Mesenchymal stem cell (in vitro differentiated cells and primary cell): Measurements from ENCODE around the gene VTCN1. TPM values are rescaled to one million over a fixed set of nuclear protein-coding genes. Genes with fewer than 3 reads are reported as not detected.
"Not testable (repeated sequence)": the region's sequence is repeated elsewhere in the genome, so short reads cannot be mapped to it uniquely, and the experiment has no call there.

Source experiments
- DNase-seq: peaks from one replicate; pipeline ENCODE4 v3.0.0-alpha.2; 2013
- H2AFZ ChIP-seq: one replicate; pipeline ENCODE4 v1.6.1; 2013; ENCODE audit warnings: low read depth, mild to moderate bottlenecking, control low read depth, inconsistent platforms, low read length, moderate library complexity
- H2AK5ac ChIP-seq: 2 replicates; pipeline ENCODE4 v1.6.1; 2013; ENCODE audit warnings: low read length, moderate library complexity, mild to moderate bottlenecking, inconsistent platforms; ENCODE audit not compliant: severe bottlenecking
- H2BK120ac ChIP-seq: one replicate; pipeline ENCODE4 v1.6.1; 2013; ENCODE audit warnings: low read depth, mild to moderate bottlenecking, inconsistent platforms, low read length, moderate library complexity
- H2BK12ac ChIP-seq, 2 experiments: one replicate each; pipeline ENCODE4 v1.6.1; 2013; ENCODE audit warnings: inconsistent platforms in 2 of 2, low read length in 2 of 2, mild to moderate bottlenecking in 2 of 2, moderate library complexity in 2 of 2, control low read depth in 1 of 2
- H2BK15ac ChIP-seq: one replicate; pipeline ENCODE4 v1.6.1; 2013; ENCODE audit warnings: mild to moderate bottlenecking, low read depth, inconsistent platforms; ENCODE audit not compliant: poor library complexity, severe bottlenecking
- H2BK5ac ChIP-seq: 2 replicates; pipeline ENCODE4 v1.6.1; 2013; ENCODE audit warnings: low read depth, mild to moderate bottlenecking, low read length, control low read depth, inconsistent platforms; ENCODE audit not compliant: poor library complexity, severe bottlenecking
- H3K14ac ChIP-seq, 2 experiments: one replicate each; pipeline ENCODE4 v1.6.1; 2013; ENCODE audit warnings: inconsistent platforms in 2 of 2, low read length in 2 of 2, control low read depth in 1 of 2, mild to moderate bottlenecking in 1 of 2, moderate library complexity in 1 of 2
- H3K18ac ChIP-seq, 2 experiments: one replicate each; pipeline ENCODE4 v1.6.1; 2013; ENCODE audit warnings: inconsistent platforms in 2 of 2, low read length in 2 of 2, control low read depth in 1 of 2, low read depth in 1 of 2, mild to moderate bottlenecking in 1 of 2
- H3K23ac ChIP-seq, 2 experiments: one replicate each; pipeline ENCODE4 v1.6.1; 2013; ENCODE audit warnings: inconsistent platforms in 2 of 2, low read length in 2 of 2, mild to moderate bottlenecking in 2 of 2, moderate library complexity in 2 of 2, control low read depth in 1 of 2
- H3K27ac ChIP-seq: 2 replicates; pipeline ENCODE4 v1.5.1; 2013; ENCODE audit warnings: mild to moderate bottlenecking, moderate library complexity, low read length, control low read depth, inconsistent platforms; ENCODE audit not compliant: poor library complexity, severe bottlenecking
- H3K27me3 ChIP-seq, 2 experiments: 2 replicates each; pipeline versions ENCODE4 v1.6.1 to v1.7.0; 2013; ENCODE audit warnings: low read length in 2 of 2, mild to moderate bottlenecking in 2 of 2, moderate library complexity in 2 of 2, control low read depth in 1 of 2, inconsistent platforms in 1 of 2; ENCODE audit not compliant: control insufficient read depth in 1 of 2, insufficient read depth in 1 of 2
- H3K36me3 ChIP-seq, 2 experiments: 2 replicates each; pipeline versions ENCODE4 v1.6.1 to v1.7.0; 2013; ENCODE audit warnings: low read length in 2 of 2, control low read depth in 1 of 2, inconsistent platforms in 1 of 2, low read depth in 1 of 2, mild to moderate bottlenecking in 1 of 2; ENCODE audit not compliant: insufficient read depth in 2 of 2, control insufficient read depth in 1 of 2
- H3K4ac ChIP-seq, 2 experiments: one replicate each; pipeline ENCODE4 v1.6.1; 2013; ENCODE audit warnings: inconsistent platforms in 2 of 2, low read length in 2 of 2, mild to moderate bottlenecking in 2 of 2, moderate library complexity in 2 of 2, control low read depth in 1 of 2, low read depth in 1 of 2
- H3K4me1 ChIP-seq: 2 replicates; pipeline ENCODE4 v1.6.1; 2013; ENCODE audit warnings: low read depth, low read length, control low read depth; ENCODE audit not compliant: control insufficient read depth, insufficient read depth
- H3K4me2 ChIP-seq: 2 replicates; pipeline ENCODE4 v1.6.1; 2013; ENCODE audit warnings: low read length, mild to moderate bottlenecking, inconsistent platforms; ENCODE audit not compliant: poor library complexity, severe bottlenecking
- H3K4me3 ChIP-seq, 2 experiments: 2 replicates each; pipeline versions ENCODE4 v1.5.1 to v1.7.0; 2013; ENCODE audit warnings: low read length in 2 of 2, mild to moderate bottlenecking in 2 of 2, control low read depth in 1 of 2, low read depth in 1 of 2; ENCODE audit not compliant: insufficient read depth in 1 of 2
- H3K79me1 ChIP-seq: replicated peaks from 2 replicates; pipeline ENCODE4 v1.6.1; 2013; ENCODE audit warnings: mild to moderate bottlenecking, control low read depth, low read length, inconsistent platforms; ENCODE audit not compliant: poor library complexity, severe bottlenecking
- H3K9ac ChIP-seq: 2 replicates; pipeline ENCODE4 v1.7.0; 2013; ENCODE audit warnings: mild to moderate bottlenecking, low read length, moderate library complexity
- H3K9me3 ChIP-seq: 2 replicates; pipeline ENCODE4 v1.7.0; 2013; ENCODE audit warnings: mild to moderate bottlenecking, low read length; ENCODE audit not compliant: control insufficient read depth
- H4K8ac ChIP-seq: one replicate; pipeline ENCODE4 v1.6.1; 2013; ENCODE audit warnings: inconsistent platforms, mild to moderate bottlenecking, low read length, moderate library complexity
- H4K91ac ChIP-seq: one replicate; pipeline ENCODE4 v1.6.1; 2013; ENCODE audit warnings: mild to moderate bottlenecking, low read length, inconsistent platforms
- WGBS: methylation state at CpG from one replicate; pipeline ENCODE4 v1.1.7; 2013; ENCODE audit warnings: mixed read lengths; 5-methylcytosine and 5-hydroxymethylcytosine counted together
- polyA plus RNA-seq, 2 experiments: library from polyadenylated mRNA; stranded (reverse); fragments of 200-250 nt; gene quantifications; one replicate each; pipeline ENCODE4 v1.2.3, GENCODE V29; 2013

VTCN1 gene
- polyA plus RNA-seq (2013, experiment 1 of 2) = not detected
- polyA plus RNA-seq (2013, experiment 2 of 2) = not detected

GRCh38 chr1:117210831-117211261 is at the start of gene VTCN1:
TSS of gene VTCN1 (minus strand) at chr1:117210927. CDS start at chr1:117210855, 72 bp downstream.
- peak within 1 kb of the TSS; percentile 45 for H4K8ac ChIP-seq
- no peak for DNase-seq
- no peak within 1 kb of the TSS for H3K23ac ChIP-seq
- H3K4me3 ChIP-seq = no peak within 1 kb of the TSS
- H3K27ac ChIP-seq = no peak within 1 kb of the TSS
- H2BK15ac ChIP-seq = no peak within 1 kb of the TSS
- H3K4ac ChIP-seq = no peak within 1 kb of the TSS
- H2BK5ac ChIP-seq = no peak within 1 kb of the TSS
- H3K9me3 ChIP-seq = no peaks in the 10 kb centered on the region
- H2AFZ ChIP-seq = no peak within 1 kb of the TSS
- H3K27me3 ChIP-seq = peaks cover 31 to 54% of the 10 kb centered on the region in 2 experiments
- no peak within 1 kb of the TSS for H4K91ac ChIP-seq
- H3K4me2 ChIP-seq = no peak within 1 kb of the TSS
- H3K79me1 ChIP-seq = no peaks in the 10 kb centered on the region
- H3K4me1 ChIP-seq = no peaks in the 10 kb centered on the region
- H3K36me3 ChIP-seq = no peaks in the 10 kb centered on the region
- H3K18ac ChIP-seq = no peak within 1 kb of the TSS
- H3K14ac ChIP-seq = peak within 1 kb of the TSS in 1 of 2 experiments; percentile 13
- no peak within 1 kb of the TSS for H3K9ac ChIP-seq
- no peak within 1 kb of the TSS for H2AK5ac ChIP-seq
- H2BK120ac ChIP-seq = no peak within 1 kb of the TSS
- no peak within 1 kb of the TSS for H2BK12ac ChIP-seq
- 75% methylated on average over 8 of the region's 8 CpGs for WGBS

- H2BK120ac ChIP-seq = no peak overlapping the region
- H3K9me3 ChIP-seq = peaks cover 8% of the 10 kb centered on the region
- H3K14ac ChIP-seq = no peak overlapping the region
- H3K9ac ChIP-seq = no peak overlapping the region
- H2BK12ac ChIP-seq = no peak overlapping the region
- H3K23ac ChIP-seq = no peak overlapping the region
- no peaks in the 10 kb centered on the region for H3K79me1 ChIP-seq
- no peak overlapping the region for H3K4ac ChIP-seq
- no peak overlapping the region for H3K27ac ChIP-seq
- H2BK5ac ChIP-seq = no peak overlapping the region
- H3K4me2 ChIP-seq = no peak overlapping the region
- H3K4me3 ChIP-seq = no peak overlapping the region
- H4K91ac ChIP-seq = no peak overlapping the region
- H3K4me1 ChIP-seq = no peaks in the 10 kb centered on the region
- no peak overlapping the region for H2AFZ ChIP-seq
- no peak overlapping the region for H2AK5ac ChIP-seq
- H3K36me3 ChIP-seq = no peaks in the 10 kb centered on the region
- WGBS = 79% methylated on average over 3 of the region's 3 CpGs
- peaks cover 4 to 12% of the 10 kb centered on the region in 2 experiments for H3K27me3 ChIP-seq
- DNase-seq = no peak
- no peak overlapping the region for H3K18ac ChIP-seq
- no peak overlapping the region for H2BK15ac ChIP-seq
- no peak overlapping the region for H4K8ac ChIP-seq
Observed at GRCh38 chr1:117258791-117259190, 48.1 kb upstream of the VTCN1 start.

- H3K4me1 ChIP-seq, H4K91ac ChIP-seq, H3K18ac ChIP-seq, H2BK120ac ChIP-seq, H3K4ac ChIP-seq, H3K23ac ChIP-seq, H2AFZ ChIP-seq, H3K79me1 ChIP-seq, H3K9ac ChIP-seq, H4K8ac ChIP-seq, H3K4me3 ChIP-seq, H3K14ac ChIP-seq, H3K36me3 ChIP-seq, H3K27ac ChIP-seq, H2BK5ac ChIP-seq, H3K4me2 ChIP-seq, DNase-seq, H2BK15ac ChIP-seq, H2BK12ac ChIP-seq, H3K9me3 ChIP-seq, H2AK5ac ChIP-seq: not testable (repeated sequence)
- H3K27me3 ChIP-seq = peaks cover 4 to 10% of the 10 kb centered on the region in 2 experiments
Observed at GRCh38 chr1:117258075-117258474, 47.3 kb upstream of the VTCN1 start.

GRCh38 chr1:117257291-117257690 is 46.6 kb upstream of the VTCN1 start:
- no peak overlapping the region for H2BK15ac ChIP-seq
- H2BK120ac ChIP-seq = no peak overlapping the region
- no peak overlapping the region for H3K23ac ChIP-seq
- peaks cover 4% of the 10 kb centered on the region in 2 experiments for H3K27me3 ChIP-seq
- H3K4me1 ChIP-seq = no peaks in the 10 kb centered on the region
- H4K91ac ChIP-seq = no peak overlapping the region
- H3K27ac ChIP-seq = no peak overlapping the region
- no peaks in the 10 kb centered on the region for H3K79me1 ChIP-seq
- no peak overlapping the region for H3K4me3 ChIP-seq
- H3K36me3 ChIP-seq = no peaks in the 10 kb centered on the region
- H2AK5ac ChIP-seq = no peak overlapping the region
- H3K18ac ChIP-seq = no peak overlapping the region
- no peak overlapping the region for H2AFZ ChIP-seq
- no peak for DNase-seq
- no peak overlapping the region for H3K9ac ChIP-seq
- peaks cover 8% of the 10 kb centered on the region for H3K9me3 ChIP-seq
- no peak overlapping the region for H3K14ac ChIP-seq
- no peak overlapping the region for H2BK5ac ChIP-seq
- H2BK12ac ChIP-seq = no peak overlapping the region
- H4K8ac ChIP-seq = no peak overlapping the region
- no peak overlapping the region for H3K4ac ChIP-seq
- no peak overlapping the region for H3K4me2 ChIP-seq
